HCEC 1CT (cell line): ENCODE results near the gene OR2S2.
"Not testable (repeated sequence)": the region's sequence is repeated elsewhere in the genome, so short reads cannot be mapped to it uniquely, and the experiment has no call there.

Experiments
- DNase-seq: peaks from one replicate; pipeline ENCODE4 v3.0.0-alpha.2; 2017

Gene OR2S2

GRCh38 chr9:35958104-35958837 is at the start of gene OR2S2:
Gene OR2S2, minus strand, starts transcription at chr9:35958154. Its CDS starts 56 bp downstream, at chr9:35958098.
- no peak for DNase-seq

GRCh38 chr9:36007316-36007708 is 49.4 kb upstream of the OR2S2 start:
- no peak for DNase-seq

GRCh38 chr9:36006549-36007315 is 48.8 kb upstream of the OR2S2 start:
- DNase-seq: no peak

GRCh38 chr9:36005891-36006290 is 47.9 kb upstream of the OR2S2 start:
- DNase-seq: no peak

GRCh38 chr9:35998333-35998732 is 40.4 kb upstream of the OR2S2 start:
- no peak for DNase-seq

GRCh38 chr9:35997016-35997415 is 39.1 kb upstream of the OR2S2 start:
- DNase-seq: not testable (repeated sequence)

- no peak for DNase-seq
Measured at GRCh38 chr9:35996358-35996970, 38.5 kb upstream of the OR2S2 start.

- DNase-seq: no peak
Measured at GRCh38 chr9:35994959-35995358, 37.0 kb upstream of the OR2S2 start.

GRCh38 chr9:35993976-35994720 is 36.2 kb upstream of the OR2S2 start:
- no peak for DNase-seq

GRCh38 chr9:35993136-35993535 is 35.2 kb upstream of the OR2S2 start:
- DNase-seq: not testable (repeated sequence)

- no peak for DNase-seq
Measured at GRCh38 chr9:35990155-35990554, 32.2 kb upstream of the OR2S2 start.

GRCh38 chr9:35984021-35984420 is 26.1 kb upstream of the OR2S2 start:
- DNase-seq: no peak

GRCh38 chr9:35981699-35982098 is 23.7 kb upstream of the OR2S2 start:
- no peak for DNase-seq

- no peak for DNase-seq
Measured at GRCh38 chr9:35980289-35981011, 22.5 kb upstream of the OR2S2 start.

- DNase-seq: no peak
Measured at GRCh38 chr9:35978792-35979191, 20.8 kb upstream of the OR2S2 start.

- no peak for DNase-seq
Measured at GRCh38 chr9:35976726-35977125, 18.8 kb upstream of the OR2S2 start.

- DNase-seq: no peak
Measured at GRCh38 chr9:35974800-35975199, 16.8 kb upstream of the OR2S2 start.

- no peak for DNase-seq
Measured at GRCh38 chr9:35972093-35972492, 14.1 kb upstream of the OR2S2 start.

GRCh38 chr9:35967042-35967441 is 9.1 kb upstream of the OR2S2 start:
- DNase-seq: no peak

- no peak for DNase-seq
Measured at GRCh38 chr9:35966433-35966832, 8.5 kb upstream of the OR2S2 start.

GRCh38 chr9:35965011-35965410 is 7.1 kb upstream of the OR2S2 start:
- DNase-seq: no peak

- DNase-seq: peak; percentile 52
Measured at GRCh38 chr9:35962126-35962906, 4.4 kb upstream of the OR2S2 start.
